Limb (tissue), 2 donors: ENCODE measurements around the gene PDC.
A peak's percentile ranks its signal among the peaks of the same experiment; 100 is the strongest.

Experiments used
- DNase-seq, 2 donors: peaks; one replicate each; pipeline ENCODE4 v3.0.0-alpha.2; 2016; ENCODE audit errors: extremely low spot score in 2 of 2

The PDC gene

DNA sequence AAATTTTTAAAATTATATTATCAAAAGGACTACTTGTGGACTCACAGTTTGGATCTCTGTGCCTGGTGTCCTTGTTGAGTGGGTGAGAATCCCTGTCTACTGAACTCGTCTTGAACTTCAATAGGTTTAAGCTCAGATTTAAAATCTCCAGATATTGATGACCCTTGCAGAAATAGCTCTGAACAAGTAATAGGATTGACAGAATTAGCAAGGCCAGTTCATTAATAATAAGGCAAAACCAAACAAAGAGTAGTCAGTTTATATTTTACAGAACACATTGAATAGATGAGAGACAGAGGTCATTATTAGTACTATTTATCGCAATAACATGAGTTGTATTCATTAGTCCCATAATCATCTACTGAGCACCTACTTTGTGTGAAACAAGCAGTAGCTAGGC lies at the start of gene PDC:
Gene PDC, minus strand, starts transcription at position 101 of the 400 bp plus-strand sequence. CDS start 11,655 bp downstream, outside the sequence.
- DNase-seq = no peak

DNA sequence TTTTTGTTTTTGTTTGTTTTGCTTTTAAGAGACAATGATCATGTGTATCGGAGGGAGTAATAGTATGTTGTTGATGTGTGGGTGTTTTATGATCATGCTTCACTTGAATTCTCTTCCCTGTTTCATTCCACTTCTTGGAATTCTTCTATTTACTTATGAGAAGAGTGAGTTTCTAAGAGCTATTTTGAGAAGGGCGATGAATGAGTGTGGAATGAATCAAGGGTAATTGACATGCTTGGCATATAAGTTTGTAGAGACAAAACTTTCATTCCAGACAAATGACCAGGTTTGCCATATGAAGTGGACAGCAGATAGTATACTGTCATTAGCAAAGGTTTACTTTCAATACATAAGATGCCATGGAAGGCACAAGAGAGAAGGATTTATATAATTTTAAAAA lies 42.3 kb upstream of the PDC start:
- DNase-seq = no peak

DNA sequence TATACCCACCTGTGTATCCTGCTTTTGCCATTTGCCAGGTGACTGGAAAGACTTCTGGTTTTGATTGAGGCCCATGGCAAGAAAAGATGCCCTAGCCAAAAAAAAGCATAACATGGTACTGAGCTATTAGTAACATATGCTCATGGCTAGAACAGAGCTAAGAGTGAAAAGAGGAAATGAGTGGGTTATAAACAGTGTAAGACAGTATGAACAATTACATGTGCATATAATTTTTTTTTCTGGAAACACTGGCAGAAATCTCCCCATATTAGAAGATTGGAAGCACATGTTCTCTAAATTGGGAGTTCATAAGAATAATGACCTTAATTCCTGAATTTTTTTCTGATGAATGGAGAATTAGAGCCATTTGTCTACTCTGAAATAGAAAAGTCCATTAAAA lies 41.2 kb upstream of the PDC start:
- peak in 1 of 2 donors; percentile 13 for DNase-seq

GRCh38 chr1:186500804-186501203 lies 39.9 kb upstream of the PDC start:
- DNase-seq = no peak

GRCh38 chr1:186499571-186499970 lies 38.7 kb upstream of the PDC start:
- DNase-seq = no peak

- DNase-seq = no peak
Measured at GRCh38 chr1:186498695-186499389, 37.9 kb upstream of the PDC start.

GRCh38 chr1:186498071-186498470 lies 37.2 kb upstream of the PDC start:
- DNase-seq = no peak

GRCh38 chr1:186497651-186498050 lies 36.7 kb upstream of the PDC start:
- DNase-seq = no peak

GRCh38 chr1:186496171-186496851 lies 35.4 kb upstream of the PDC start:
- DNase-seq = no peak

- DNase-seq = no peak
Measured at GRCh38 chr1:186494832-186495271, 33.9 kb upstream of the PDC start.

- DNase-seq = no peak
Measured at GRCh38 chr1:186492531-186493291, 31.8 kb upstream of the PDC start.

- DNase-seq = no peak
Measured at GRCh38 chr1:186491336-186491735, 30.4 kb upstream of the PDC start.

GRCh38 chr1:186487163-186487562 lies 26.2 kb upstream of the PDC start:
- DNase-seq = no peak

DNA sequence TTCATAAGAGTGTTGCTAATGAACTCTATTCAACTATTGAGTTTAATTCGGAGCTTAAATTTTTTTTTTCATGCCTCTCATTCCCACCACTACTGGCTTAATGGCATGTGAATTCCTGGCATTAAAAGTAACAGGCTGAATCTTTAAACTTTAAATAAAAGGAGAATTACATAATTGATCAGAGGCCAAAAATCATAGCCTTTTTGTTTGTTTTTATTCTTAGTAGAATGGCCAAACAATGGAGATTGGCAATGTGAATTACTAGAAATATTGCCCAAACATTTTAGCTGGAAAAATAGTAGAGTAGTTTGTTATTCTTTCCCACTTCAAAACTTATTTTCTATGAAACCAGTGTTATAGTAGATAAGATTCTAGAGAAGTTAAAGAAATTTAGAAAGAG lies 25.1 kb upstream of the PDC start:
- no peak for DNase-seq

- DNase-seq = no peak
Measured at GRCh38 chr1:186483561-186483960, 22.6 kb upstream of the PDC start.

GRCh38 chr1:186482661-186483255 lies 21.8 kb upstream of the PDC start:
- peak; percentile 83 to 85 for DNase-seq

- no peak for DNase-seq
Measured at GRCh38 chr1:186481303-186481888, 20.5 kb upstream of the PDC start.

GRCh38 chr1:186479162-186479561 lies 18.2 kb upstream of the PDC start:
- DNase-seq = no peak

DNA sequence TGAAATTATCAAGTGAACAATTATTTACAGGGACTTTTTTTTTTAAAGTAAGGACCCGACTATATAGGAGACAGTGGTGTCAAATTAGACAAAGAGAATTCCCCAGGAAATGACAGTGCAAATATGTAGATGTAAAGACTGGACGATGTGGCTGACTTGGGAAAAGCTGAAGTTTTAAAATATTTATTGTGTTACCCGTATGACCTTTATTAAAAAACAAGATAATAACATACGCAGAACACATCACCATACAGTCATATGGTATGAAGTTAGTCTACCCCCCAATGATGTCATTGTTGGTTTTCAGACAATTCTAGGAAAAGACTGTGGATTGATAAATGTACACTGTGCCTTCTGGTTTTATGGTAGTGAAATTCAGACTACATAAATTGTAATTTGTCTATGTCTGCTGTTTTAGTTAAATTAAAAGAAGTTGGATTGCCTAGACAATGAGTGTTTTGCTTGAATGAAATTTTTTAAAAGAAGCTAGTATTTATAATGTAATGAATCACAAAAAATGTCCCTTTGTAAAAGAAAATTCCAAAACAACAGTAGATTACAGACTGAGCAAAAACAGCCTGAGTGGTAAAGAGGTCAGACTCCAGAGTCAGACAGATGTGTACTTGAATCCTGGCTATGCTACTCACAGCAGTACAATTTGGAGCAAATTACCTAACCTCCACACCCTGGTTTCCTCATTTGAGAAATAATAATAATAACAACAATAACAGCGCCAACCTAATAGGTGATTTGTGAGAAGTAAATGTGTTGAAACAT lies 15.5 kb upstream of the PDC start:
- DNase-seq = no peak

DNA sequence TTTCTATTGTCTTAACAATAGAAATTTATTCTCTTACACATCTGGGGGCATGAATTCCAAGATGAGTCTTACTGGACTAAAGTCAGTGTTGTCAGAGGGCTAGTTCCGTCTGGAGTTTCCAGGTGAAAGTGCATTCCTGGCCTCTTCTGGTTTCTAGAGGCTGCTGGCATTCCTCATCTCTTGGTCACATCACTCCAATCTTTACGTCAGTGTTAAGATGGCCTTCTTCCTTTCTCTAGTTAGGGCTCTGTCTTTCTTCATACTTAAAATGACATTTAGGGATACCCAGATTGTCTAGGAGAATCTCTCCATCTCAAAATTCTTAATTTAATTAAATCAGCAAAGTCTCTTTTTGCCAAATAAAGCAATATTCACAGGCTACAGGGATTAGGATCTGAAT lies 13.3 kb upstream of the PDC start:
- DNase-seq = no peak

DNA sequence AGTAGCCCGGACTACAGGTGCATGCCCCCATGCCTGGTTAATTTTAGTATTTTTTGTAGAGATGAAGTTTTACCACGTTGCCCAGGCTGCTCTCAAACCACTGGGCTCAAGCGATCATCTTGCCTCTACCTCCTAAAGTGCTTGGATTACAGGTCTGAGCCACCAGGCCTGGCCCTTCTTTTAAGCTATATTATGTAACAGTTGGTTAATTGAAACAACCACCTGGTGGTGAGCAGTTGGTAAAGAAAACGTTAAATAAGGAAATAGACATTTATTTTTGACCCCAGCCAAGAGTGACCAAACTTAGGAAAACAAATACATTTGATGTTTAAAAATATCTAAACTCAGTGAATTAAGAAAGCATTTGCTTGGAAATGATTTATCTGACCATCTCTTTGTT lies 12.1 kb upstream of the PDC start:
- DNase-seq = no peak
